ENCODE data around the gene PRSS22. TPM values are rescaled to one million over a fixed set of nuclear protein-coding genes. Genes with fewer than 3 reads are reported as not detected.

The PRSS22 gene
- total and polyA plus RNA-seq, 2 experiments from 2014 or later, result not detected

GRCh38 chr16:2897110-2897509 lies 39.1 kb upstream of the PRSS22 start:
- Histone ChIP-seq H3K4me1 (ENCODE audit: low read depth) (no peaks in the 10 kb centered on the region), H3K9me3 (ENCODE audit: low read depth) (no peaks in the 10 kb centered on the region), H3K27ac (no peak overlapping the region), H3K4me3 (no peak overlapping the region), H3K36me3 (no peaks in the 10 kb centered on the region), H3K27me3 (no peaks in the 10 kb centered on the region)
- TF ChIP-seq, protein P1, sequence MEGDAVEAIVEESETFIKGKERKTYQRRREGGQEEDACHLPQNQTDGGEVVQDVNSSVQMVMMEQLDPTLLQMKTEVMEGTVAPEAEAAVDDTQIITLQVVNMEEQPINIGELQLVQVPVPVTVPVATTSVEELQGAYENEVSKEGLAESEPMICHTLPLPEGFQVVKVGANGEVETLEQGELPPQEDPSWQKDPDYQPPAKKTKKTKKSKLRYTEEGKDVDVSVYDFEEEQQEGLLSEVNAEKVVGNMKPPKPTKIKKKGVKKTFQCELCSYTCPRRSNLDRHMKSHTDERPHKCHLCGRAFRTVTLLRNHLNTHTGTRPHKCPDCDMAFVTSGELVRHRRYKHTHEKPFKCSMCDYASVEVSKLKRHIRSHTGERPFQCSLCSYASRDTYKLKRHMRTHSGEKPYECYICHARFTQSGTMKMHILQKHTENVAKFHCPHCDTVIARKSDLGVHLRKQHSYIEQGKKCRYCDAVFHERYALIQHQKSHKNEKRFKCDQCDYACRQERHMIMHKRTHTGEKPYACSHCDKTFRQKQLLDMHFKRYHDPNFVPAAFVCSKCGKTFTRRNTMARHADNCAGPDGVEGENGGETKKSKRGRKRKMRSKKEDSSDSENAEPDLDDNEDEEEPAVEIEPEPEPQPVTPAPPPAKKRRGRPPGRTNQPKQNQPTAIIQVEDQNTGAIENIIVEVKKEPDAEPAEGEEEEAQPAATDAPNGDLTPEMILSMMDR (IDR thresholded peaks at IDR 0.05; ENCODE audit: low read depth, low read length), result no peak
- DNase-seq (ENCODE audit: low read depth in 1 of 2, low spot score in 1 of 2), result no peak

DNA sequence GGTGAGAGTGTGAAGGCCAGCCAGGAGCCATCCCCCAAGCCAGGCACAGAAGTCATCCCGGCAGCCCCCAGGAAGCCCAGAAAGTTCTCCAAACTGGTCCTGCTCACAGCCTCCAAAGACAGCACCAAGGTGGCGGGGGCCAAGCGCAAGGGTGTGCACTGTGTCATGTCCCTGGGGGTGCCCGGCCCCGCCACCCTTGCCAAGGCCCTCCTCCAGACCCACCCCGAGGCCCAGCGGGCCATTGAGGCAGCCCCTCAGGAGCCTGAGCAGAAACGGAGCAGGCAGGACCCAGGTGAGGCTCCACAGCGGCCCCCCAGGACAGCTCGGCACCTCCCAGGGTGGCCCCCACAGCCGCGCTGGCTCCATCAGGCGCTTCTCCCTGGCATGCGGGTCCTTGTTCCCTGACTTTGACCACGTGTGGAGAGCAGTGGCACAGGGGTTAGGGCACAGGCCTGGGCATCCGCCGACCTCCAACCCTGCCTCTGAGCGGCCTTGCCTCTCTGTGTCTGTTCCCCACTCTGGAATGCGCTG lies 38.6 kb upstream of the PRSS22 start:
- Histone ChIP-seq H3K27ac (no peak overlapping the region), H3K36me3 (no peaks in the 10 kb centered on the region), H3K4me3 (no peak overlapping the region), H3K9me3 (ENCODE audit: low read depth) (no peaks in the 10 kb centered on the region), H3K4me1 (ENCODE audit: low read depth) (no peaks in the 10 kb centered on the region), H3K27me3 (no peaks in the 10 kb centered on the region)
- TF ChIP-seq, protein P1 (IDR thresholded peaks at IDR 0.05; ENCODE audit: low read depth, low read length), result no peak
- no peak for DNase-seq (ENCODE audit: low read depth in 1 of 2, low spot score in 1 of 2)

DNA sequence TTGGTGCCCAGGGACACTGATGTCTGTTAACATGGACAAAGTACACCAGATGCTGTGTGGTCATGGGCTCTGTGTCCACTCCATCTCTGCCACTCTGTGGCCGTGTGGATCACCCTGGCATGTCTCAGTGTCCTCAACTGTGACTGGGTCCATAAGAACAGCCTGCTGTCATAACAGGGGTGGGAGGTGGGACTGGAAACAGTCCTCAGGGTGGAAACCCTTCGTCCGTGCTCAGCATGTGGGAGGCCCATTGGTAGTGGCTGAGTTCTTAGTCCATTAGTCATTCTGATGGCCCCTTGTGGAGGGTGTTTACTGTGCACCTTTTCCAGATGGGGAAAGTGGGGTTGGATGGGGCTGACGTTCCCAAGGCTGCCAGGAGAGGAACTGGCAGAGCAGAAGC lies 37.8 kb upstream of the PRSS22 start:
- H3K4me3 ChIP-seq, result no peak overlapping the region
- H3K4me1 ChIP-seq (ENCODE audit: low read depth), result no peaks in the 10 kb centered on the region

DNA sequence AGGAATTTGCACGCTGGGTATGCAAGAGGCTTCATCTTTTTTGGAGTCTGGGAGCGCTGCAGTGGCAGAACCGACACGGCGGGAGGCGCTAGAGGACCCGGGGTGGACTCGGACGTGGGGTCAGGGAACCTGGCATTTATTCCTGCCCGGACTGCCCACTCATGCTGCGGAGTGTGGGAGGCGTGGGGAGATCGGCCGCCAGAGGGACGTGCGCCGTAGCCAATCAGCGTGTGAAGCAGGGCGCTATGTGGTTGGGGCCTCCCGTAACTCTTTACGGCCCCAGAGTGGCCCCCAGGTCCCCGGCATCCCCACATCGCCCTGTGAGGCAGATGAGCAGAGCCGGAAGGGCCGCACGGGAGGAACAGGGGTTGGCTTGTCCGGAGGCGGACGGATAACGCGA lies 36.3 kb upstream of the PRSS22 start:
- no peak for DNase-seq (ENCODE audit: low read depth in 1 of 2, low spot score in 1 of 2)
- Histone ChIP-seq H3K27ac (no peak overlapping the region), H3K4me3 (no peak overlapping the region), H3K4me1 (ENCODE audit: low read depth) (no peaks in the 10 kb centered on the region), H3K27me3 (no peaks in the 10 kb centered on the region), H3K36me3 (no peaks in the 10 kb centered on the region), H3K9me3 (ENCODE audit: low read depth) (no peaks in the 10 kb centered on the region)
- TF ChIP-seq, protein P1 (IDR thresholded peaks at IDR 0.05; ENCODE audit: low read depth, low read length), result no peak

More for the DNA sequence above, 37.8 kb upstream of the PRSS22 start:
- no peak for DNase-seq (ENCODE audit: low read depth in 1 of 2, low spot score in 1 of 2)
- Histone ChIP-seq H3K9me3 (ENCODE audit: low read depth) (no peaks in the 10 kb centered on the region), H3K27me3 (no peaks in the 10 kb centered on the region), H3K36me3 (no peaks in the 10 kb centered on the region), H3K27ac (no peak overlapping the region)
- TF ChIP-seq, protein P1 (IDR thresholded peaks at IDR 0.05; ENCODE audit: low read depth, low read length), result no peak

GRCh38 chr16:2884041-2884451 lies 26.1 kb upstream of the PRSS22 start:
- H3K36me3 ChIP-seq, result no peaks in the 10 kb centered on the region
- H3K4me1 ChIP-seq (ENCODE audit: low read depth), result no peaks in the 10 kb centered on the region
- H3K27ac ChIP-seq, result no peak overlapping the region
- peak in 1 of 2 donors; percentile 13 for DNase-seq (ENCODE audit: low read depth in 1 of 2, low spot score in 1 of 2)
- H3K4me3 ChIP-seq, result peak overlapping the region; percentile 59
- TF ChIP-seq, protein P1 (IDR thresholded peaks at IDR 0.05; ENCODE audit: low read depth, low read length), result no peak
- H3K27me3 ChIP-seq, result no peaks in the 10 kb centered on the region
- H3K9me3 ChIP-seq (ENCODE audit: low read depth), result no peaks in the 10 kb centered on the region

Data from cardiac muscle cell (in vitro differentiated cells and primary cell).